SK-N-SH treated with all-trans-retinoic acid at 6 μM for 48 hours (cell line): Measurements from ENCODE around the gene ZSWIM8.

ENCODE experiments used
- ARNTL ChIP-seq: fragments of 450-650 bp; formaldehyde crosslinking; IDR thresholded peaks from 2 replicates; pipeline ENCODE4 v1.5.0; 2020; ENCODE audit warnings: low read depth, mild to moderate bottlenecking, moderate library complexity, borderline replicate concordance
- CSDC2 ChIP-seq: fragments of 250-450 bp; sonication (Bioruptor Pico); IDR thresholded peaks from 2 replicates; pipeline ENCODE4 v1.5.0; 2020; ENCODE audit warnings: mild to moderate bottlenecking, moderate library complexity
- ESRRG ChIP-seq: fragments of 250-450 bp; sonication (Bioruptor Pico); IDR thresholded peaks from 2 replicates; pipeline ENCODE4 v1.6.1; 2021; ENCODE audit warnings: mild to moderate bottlenecking
- TCF4 ChIP-seq: fragments of 250-450 bp; sonication (Bioruptor Pico); IDR thresholded peaks from 2 replicates; pipeline ENCODE4 v1.8.0; 2021; ENCODE audit warnings: mild to moderate bottlenecking, moderate library complexity, borderline replicate concordance
- ZFP3 ChIP-seq: fragments of 250-450 bp; sonication (Bioruptor Pico); IDR thresholded peaks from 2 replicates; pipeline ENCODE4 v1.5.0; 2020; ENCODE audit warnings: mild to moderate bottlenecking, moderate library complexity
- ZNF565 ChIP-seq: fragments of 450-650 bp; formaldehyde crosslinking; conservative IDR thresholded peaks from 2 replicates; pipeline ENCODE4 v1.5.0; 2020; ENCODE audit warnings: low read depth, mild to moderate bottlenecking, moderate library complexity
- ZNF70 ChIP-seq: fragments of 450-650 bp; formaldehyde crosslinking; IDR thresholded peaks from 2 replicates; pipeline ENCODE4 v1.5.0; 2020; ENCODE audit warnings: mild to moderate bottlenecking, moderate library complexity
- TF ChIP-seq, protein P1 (sequence below): fragments of 250-450 bp; sonication (Bioruptor Pico); IDR thresholded peaks from 2 replicates; pipeline ENCODE4 v1.5.0; 2020; ENCODE audit warnings: mild to moderate bottlenecking, moderate library complexity
- TF ChIP-seq, protein P2 (sequence below): fragments of 250-450 bp; sonication (Bioruptor Pico); IDR thresholded peaks from 2 replicates; pipeline ENCODE4 v1.5.1; 2021; ENCODE audit warnings: mild to moderate bottlenecking, moderate library complexity
- TF ChIP-seq, protein P3 (sequence below): fragments of 250-450 bp; sonication (Bioruptor Pico); IDR thresholded peaks from 2 replicates; pipeline ENCODE4 v1.8.0; 2020; ENCODE audit warnings: mild to moderate bottlenecking, moderate library complexity, borderline replicate concordance

DNA sequence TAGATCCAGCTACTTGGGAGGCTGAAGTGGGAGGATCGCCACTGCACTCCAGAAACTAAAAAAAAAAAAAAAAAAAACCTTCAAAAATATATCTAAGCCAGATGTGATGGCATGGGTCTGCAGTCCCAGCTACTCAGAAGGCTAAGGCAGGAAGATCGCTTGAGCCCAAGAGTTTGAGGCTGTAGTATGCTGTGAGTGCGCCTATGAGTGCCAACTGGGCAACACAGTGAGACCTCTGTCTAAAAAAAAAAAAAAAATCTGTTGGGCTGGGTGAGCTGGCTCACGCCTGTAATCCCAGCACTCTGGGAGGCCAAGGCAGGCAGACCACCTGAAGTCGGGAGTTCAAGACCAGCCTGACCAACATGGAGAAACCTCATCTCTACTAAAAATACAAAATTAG, 6.4 kb upstream of the ZSWIM8 start:
- TF ChIP-seq ARNTL (CRISPR knock-in tag) (no peak), ZFP3 (CRISPR knock-in tag) (no peak), TCF4 (CRISPR knock-in tag) (no peak), ESRRG (CRISPR knock-in tag) (no peak), ZNF565 (no peak), CSDC2 (CRISPR knock-in tag) (no peak), ZNF70 (CRISPR knock-in tag) (no peak)
- TF ChIP-seq, protein P1, sequence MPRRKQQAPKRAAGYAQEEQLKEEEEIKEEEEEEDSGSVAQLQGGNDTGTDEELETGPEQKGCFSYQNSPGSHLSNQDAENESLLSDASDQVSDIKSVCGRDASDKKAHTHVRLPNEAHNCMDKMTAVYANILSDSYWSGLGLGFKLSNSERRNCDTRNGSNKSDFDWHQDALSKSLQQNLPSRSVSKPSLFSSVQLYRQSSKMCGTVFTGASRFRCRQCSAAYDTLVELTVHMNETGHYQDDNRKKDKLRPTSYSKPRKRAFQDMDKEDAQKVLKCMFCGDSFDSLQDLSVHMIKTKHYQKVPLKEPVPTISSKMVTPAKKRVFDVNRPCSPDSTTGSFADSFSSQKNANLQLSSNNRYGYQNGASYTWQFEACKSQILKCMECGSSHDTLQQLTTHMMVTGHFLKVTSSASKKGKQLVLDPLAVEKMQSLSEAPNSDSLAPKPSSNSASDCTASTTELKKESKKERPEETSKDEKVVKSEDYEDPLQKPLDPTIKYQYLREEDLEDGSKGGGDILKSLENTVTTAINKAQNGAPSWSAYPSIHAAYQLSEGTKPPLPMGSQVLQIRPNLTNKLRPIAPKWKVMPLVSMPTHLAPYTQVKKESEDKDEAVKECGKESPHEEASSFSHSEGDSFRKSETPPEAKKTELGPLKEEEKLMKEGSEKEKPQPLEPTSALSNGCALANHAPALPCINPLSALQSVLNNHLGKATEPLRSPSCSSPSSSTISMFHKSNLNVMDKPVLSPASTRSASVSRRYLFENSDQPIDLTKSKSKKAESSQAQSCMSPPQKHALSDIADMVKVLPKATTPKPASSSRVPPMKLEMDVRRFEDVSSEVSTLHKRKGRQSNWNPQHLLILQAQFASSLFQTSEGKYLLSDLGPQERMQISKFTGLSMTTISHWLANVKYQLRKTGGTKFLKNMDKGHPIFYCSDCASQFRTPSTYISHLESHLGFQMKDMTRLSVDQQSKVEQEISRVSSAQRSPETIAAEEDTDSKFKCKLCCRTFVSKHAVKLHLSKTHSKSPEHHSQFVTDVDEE, result no peak
- TF ChIP-seq, protein P2, sequence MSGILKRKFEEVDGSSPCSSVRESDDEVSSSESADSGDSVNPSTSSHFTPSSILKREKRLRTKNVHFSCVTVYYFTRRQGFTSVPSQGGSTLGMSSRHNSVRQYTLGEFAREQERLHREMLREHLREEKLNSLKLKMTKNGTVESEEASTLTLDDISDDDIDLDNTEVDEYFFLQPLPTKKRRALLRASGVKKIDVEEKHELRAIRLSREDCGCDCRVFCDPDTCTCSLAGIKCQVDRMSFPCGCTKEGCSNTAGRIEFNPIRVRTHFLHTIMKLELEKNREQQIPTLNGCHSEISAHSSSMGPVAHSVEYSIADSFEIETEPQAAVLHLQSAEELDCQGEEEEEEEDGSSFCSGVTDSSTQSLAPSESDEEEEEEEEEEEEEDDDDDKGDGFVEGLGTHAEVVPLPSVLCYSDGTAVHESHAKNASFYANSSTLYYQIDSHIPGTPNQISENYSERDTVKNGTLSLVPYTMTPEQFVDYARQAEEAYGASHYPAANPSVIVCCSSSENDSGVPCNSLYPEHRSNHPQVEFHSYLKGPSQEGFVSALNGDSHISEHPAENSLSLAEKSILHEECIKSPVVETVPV (CRISPR knock-in tag), result no peak
- TF ChIP-seq, protein P3, sequence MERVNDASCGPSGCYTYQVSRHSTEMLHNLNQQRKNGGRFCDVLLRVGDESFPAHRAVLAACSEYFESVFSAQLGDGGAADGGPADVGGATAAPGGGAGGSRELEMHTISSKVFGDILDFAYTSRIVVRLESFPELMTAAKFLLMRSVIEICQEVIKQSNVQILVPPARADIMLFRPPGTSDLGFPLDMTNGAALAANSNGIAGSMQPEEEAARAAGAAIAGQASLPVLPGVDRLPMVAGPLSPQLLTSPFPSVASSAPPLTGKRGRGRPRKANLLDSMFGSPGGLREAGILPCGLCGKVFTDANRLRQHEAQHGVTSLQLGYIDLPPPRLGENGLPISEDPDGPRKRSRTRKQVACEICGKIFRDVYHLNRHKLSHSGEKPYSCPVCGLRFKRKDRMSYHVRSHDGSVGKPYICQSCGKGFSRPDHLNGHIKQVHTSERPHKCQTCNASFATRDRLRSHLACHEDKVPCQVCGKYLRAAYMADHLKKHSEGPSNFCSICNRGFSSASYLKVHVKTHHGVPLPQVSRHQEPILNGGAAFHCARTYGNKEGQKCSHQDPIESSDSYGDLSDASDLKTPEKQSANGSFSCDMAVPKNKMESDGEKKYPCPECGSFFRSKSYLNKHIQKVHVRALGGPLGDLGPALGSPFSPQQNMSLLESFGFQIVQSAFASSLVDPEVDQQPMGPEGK (CRISPR knock-in tag), result no peak
